GM21381 (cell line): ENCODE data around the gene MTF1.

Source experiments
- ATAC-seq: cut with Tn5 transposase; IDR thresholded peaks from one replicate; pipeline ENCODE4 v1.9.1; 2021; ENCODE audit warnings: mild to moderate bottlenecking, moderate library complexity; ENCODE audit not compliant: unreplicated experiment

MTF1 gene

DNA sequence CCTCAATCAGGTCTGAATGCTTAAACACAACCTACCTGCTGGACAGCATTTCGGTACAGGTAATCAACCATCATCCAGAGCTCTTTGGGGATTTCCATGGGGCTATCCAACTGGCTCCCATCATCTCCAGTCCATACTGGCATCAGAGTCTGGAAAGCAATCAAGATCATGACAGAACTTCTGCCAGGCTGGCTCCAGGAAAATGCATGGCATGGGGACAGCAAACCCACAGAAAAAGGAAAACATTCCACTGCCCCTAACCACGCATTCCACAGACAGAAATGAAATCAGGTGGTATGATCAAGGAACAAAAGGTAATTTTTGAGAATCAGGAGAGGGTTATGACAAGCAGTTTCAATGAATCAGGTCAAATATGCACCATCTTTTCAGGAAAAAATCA, 9.1 kb upstream of the MTF1 start:
- no peak for ATAC-seq

DNA sequence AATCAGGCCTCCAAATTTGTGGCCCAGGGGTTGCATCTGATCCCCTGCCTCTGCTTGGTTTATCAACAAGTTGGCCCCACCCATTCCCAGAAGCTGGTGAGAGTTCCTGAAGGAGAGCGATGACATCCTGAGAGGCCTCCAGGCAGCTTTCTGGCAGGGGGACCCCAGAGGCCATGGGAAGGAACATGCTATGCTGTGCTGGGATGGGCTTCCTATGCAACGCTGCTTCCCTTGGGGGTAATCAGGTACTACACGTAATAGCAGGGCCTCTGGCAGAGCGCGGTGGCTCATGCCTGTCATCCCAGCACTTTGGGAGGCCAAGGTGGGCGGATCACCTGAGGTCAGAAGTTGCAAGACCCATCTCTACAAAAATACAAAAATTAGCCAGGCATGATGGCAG, 8.4 kb upstream of the MTF1 start:
- ATAC-seq: no peak

DNA sequence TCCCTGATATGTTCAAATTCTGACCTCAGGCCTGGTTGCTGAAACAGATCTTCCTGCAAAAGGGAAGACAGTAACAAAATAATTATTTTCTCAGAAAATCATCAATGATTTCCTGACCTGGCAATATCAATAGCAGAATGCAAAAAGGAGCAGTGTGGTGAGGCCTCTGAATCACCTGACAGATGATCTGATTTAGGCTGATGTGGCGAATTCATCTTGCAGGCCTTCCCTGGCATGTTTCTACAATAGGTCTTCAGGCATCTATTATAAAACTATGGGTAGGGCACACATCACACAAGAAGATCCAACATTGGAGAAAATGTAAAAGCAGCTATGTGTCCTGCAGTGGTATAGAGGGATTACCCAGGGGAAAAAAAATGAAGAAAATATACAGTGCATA, 7.1 kb upstream of the MTF1 start:
- no peak for ATAC-seq

DNA sequence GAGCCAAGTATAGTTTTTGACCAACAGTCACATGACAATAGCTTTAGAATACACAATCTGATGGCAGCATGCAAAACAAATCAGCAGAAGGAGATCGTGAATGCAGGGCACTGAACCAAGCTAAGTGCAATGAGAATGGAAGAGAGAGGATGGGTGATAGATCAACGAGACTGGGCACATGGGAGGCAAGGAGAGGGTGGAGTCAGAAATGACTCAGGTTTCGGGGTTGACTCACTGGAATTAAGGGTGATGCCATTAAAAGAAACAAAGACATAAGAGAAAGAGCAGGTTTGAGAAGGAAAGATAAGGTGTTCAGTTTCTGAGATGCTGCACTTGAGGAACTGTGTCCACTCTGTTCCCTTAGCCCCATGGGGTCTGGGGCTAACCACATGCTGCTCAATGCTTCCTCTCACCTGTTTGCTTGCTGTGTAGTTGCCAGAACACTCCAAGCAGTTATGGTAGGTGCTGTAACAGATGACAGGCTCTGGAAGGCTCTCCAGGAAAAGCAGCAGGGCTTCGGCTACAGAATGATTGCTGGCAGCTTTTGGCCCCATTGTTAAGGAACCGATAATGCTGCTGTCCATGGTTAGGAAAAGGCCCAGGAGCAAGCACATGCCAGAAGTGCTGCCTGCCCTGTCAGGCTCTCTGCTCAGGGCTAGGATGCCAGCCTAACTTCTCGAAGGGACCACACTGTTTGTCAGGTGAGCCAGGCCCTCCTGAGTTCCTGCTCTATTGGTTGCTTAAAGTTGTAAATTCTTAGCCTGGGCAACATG, 6.1 kb upstream of the MTF1 start:
- ATAC-seq: no peak

DNA sequence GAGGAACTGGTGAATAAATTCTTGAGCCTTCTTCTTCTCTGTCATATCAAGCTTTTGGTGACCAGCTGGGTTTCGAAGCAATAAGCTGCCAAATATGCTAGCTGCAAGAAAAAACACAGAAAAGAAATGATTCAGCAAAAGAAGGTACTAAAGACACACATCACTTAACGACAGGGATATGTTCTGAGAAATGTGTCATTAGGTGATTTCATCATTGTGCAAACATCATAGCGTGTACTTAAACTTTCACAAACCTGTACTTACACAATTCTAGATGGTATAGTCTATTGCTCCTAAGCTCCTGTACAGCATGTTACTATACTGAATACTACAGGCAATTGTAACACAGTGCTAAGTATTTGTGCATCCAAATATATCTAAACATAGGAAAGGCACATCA, 2.9 kb upstream of the MTF1 start:
- ATAC-seq: no peak

DNA sequence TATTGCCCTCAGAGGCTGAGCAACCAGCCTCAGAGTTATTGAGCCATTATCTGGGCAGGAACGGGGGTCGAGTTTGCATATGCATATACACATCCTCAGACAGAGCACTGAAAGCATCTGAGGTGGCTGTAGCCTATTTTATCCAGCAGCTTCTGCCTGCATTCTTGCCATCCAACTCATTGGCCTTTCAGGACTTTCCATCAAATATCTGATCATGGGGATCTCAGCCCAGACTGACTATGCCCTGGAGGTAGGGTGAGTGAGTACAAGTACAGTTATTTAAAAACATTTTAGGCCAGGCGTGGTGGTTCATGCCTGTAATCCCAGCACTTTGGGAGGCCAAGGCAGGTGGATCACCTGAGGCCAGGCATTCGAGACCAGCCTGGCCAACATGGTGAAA, 1.8 kb upstream of the MTF1 start:
- no peak for ATAC-seq

DNA sequence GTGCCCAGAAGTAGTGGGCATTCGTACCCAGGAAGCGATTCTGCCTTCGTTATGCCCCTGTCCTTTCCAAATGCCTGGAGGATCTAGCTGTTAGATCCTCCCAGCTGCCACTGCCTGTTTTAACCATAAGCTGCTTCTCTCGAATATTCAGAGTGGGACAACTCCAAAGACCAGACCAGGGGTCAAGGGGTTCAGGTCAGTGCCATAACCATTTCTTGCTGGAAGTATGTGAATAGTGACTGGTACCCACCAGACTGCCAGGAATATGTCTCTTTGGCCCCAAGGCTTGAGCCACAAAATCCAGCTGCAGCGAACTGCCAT, 914 bp upstream of the MTF1 start:
- no peak for ATAC-seq

DNA sequence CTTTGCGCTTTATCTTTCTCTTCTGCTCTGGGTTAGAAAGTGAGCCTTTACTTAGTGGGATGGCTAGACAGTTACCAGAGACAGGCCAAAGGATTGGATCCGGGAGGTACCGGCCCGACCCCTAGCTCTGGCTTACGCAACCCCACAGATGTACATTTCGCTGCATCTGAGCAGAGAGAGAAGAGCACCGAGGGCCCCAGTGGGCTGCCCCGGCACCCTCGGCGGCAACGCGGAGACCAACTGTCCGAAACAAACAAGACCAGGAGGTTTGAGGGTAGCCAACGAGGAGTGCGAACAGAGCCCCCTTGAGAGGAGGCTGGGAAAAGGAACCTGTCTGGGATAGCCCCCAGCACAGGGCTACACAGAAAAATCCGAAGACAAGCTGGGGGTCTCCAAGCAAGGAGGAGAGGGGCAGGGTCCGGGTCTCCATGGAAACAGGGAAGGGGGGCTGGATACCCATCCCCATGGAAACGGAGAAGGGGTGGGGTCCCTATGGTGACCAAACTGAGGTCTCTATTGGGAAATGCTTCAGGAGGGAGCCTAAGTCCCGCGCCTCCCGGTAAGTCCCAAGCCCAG, 373 bp downstream of the MTF1 start:
- no peak for ATAC-seq

DNA sequence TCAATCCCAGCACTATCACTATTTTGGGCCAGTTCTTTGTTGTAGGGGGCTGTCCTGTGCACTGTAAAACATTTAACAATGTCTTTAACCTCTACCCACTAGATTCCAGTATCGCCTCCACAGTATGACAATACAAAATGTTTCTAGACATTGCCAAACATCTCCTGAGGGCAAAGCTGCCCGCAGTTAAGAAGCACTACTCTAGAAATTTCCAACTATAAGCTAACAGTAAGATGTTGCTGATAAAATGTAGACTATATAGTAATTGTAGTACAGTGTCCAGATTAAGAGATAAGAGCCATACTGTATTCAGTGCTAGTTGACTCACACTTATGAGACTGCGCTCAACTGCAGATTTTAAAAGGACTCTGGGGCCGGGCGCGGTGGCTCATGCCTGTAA, 5.0 kb downstream of the MTF1 start:
- no peak for ATAC-seq

DNA sequence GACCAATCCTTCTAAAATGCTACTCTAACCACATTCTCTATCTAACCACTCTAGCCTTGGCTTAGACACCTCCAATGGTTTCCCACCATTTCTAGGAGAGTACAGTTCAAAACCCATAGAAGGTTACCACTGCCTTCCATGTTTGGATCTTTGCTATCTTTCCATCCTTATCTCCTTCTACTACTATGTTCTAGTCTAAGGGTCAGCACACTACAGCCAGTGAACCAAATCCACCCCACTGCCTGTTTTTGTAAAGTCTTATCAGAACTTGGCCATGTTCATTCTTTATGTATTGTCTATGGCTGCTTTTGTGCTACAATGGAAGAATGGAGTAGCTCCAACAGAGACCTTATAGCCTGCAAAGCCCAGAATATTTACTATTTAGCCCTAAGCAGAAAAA, 6.2 kb downstream of the MTF1 start:
- ATAC-seq: no peak

DNA sequence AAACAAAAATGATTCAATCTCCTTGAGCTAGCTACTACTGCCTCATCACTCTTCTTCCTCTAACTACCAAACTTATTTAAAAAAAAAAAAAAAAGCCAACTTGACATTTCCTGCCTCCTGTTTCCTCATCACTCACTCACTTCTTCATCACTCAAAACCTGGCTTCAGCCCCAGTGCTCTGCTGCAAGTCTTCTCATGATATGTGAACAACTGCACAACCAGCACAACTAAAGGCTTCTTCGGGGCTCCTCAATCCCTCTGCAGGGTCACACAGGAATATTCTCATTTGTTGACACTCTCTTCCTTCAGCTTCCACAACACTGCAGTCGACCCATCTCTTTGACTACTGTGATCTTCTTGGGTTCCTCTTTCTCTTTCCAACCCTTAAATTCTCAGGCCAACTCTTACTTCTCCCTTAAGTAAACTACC, 7.6 kb downstream of the MTF1 start:
- no peak for ATAC-seq

DNA sequence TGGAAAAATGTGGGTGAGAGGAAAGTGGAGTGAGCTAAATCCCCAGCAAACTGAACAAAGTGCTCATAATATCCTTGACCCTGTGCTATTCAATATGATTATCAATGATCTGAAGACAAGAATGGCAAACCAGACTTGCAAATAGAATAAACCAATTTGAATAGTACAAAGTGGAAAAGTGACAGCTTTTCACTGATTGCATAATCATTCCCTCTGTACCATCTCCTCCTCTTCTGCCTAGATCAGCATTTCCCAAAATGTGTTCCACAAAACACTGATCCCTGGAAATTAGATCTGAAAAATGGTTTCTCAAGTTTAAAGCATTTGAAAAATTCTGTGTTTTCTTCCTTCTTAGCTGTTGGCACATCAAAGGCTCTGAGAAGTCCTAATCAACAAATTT, 8.1 kb downstream of the MTF1 start:
- no peak for ATAC-seq

DNA sequence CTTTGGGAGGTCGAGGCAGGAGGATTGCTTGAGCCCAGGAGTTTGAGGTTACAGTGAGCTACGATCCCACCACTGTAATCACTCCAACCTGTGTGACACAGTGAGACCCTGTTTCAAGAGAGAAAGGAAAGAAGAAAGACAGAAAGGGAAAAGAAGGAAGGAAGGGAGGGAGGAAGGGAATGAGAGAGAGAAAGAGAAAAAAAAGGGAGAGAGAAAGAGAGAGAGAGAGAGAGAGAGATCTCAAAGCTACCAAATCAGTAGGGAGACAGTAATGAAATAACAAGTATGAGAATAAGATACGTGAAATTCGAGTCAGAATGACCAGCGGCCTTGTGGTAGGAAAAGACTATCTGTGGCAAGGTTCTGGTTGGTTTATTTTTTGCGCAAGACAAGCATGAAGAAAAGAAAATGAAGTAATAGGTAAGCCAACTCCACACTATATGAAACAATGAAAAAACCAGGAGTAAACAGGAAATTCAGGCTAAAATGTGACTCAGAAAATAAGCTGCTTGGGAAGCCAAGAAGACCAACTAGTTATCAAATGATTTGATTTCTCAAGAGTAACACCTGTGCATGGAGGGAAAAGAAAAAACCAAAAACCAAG, 8.9 kb downstream of the MTF1 start:
- ATAC-seq: no peak

DNA sequence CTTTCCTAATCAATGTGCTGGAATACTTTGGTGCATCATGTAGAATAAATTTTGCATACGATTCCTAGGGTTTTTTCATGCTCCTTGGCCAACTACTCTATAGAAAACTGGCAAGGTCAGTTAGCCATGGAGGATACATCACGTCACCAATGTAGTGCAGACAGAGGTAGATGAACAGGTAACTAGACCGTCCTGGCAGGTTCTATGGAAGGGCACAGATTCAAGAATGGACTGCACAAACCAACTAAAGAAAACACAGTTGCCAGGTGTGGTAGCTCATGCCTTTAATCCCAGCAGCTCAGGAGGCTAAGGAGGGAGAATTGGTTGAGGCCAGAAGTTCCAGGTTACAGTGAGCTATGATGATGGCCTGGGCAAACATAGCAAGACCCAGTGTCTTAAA, 9.9 kb downstream of the MTF1 start:
- ATAC-seq: no peak

DNA sequence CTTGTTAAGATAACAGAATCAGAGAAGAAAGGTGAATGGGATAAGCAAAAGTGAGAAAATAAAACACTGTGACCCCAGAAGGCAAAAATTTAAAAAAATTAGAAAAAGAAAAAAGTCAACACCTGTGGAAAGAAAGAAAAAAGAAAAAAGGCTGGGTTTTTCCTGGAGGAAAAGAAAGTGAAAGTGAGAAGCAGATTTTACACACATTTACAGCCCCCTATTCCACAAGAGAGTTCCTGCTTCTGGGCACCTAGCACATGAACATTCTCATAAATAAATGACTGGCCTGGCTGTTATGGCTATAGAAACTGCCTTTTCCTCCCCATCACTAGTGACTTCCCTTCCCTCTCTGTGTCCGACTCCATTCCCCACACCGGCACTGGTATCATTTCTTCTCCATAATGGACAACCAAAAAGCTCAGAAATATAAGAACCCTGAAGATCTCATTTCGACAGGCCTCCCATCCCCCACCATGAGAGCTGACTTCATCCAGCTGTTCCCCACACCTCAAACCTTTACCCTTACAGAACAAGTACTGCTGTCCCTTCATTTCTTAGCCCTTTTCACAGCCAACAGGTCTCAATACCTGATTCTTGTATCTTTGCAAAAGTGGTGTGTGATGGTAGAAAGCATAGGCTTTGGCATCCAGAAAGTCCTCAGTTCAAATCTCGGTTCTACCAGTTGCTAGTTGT, 12.6 kb downstream of the MTF1 start:
- ATAC-seq: no peak

DNA sequence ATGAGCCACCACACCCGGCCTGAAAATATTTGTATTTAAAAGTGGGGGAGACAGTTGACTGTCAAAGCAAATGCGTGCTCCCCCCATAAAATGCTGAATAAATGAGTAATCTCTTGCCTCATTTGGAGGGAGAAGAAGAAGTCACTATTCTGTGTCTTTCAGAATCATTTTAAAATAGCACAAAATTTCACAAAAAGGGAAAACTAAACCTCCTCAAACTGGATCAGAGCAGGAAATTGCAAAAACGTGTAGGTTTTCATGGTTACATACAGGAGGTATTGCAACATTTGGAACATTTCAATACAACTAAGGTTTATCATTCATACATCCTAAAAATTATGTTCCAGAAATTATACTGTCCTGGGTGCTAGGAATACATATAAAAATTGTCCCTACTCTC, 13.6 kb downstream of the MTF1 start:
- no peak for ATAC-seq

DNA sequence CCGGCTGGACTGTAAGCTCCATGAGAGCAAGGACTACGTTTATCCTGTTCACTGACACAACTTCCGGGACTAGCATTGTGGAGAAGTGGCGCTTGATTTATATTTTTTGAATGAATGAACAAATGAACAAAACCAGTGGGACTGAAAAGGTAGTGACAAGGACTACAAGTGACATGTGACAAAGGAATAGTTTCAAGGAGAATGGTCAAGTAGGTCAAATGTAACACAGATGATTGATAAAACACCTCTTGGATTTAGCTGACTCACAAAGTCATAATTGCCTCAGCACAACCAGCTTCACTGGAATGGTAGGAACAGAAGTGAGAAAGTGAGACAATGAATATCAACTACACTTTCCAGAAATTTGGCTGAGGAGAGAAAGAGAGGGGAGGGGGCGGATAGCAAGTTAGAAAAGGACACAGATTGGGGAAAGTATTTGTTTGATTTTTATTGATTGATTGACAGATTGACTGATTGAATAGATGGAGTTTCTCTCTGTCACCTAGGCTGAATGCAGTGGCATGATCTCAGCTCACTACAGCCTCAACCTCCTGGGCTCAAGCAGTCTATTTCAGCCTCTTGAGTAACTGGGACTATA, 14.2 kb downstream of the MTF1 start:
- ATAC-seq: no peak

DNA sequence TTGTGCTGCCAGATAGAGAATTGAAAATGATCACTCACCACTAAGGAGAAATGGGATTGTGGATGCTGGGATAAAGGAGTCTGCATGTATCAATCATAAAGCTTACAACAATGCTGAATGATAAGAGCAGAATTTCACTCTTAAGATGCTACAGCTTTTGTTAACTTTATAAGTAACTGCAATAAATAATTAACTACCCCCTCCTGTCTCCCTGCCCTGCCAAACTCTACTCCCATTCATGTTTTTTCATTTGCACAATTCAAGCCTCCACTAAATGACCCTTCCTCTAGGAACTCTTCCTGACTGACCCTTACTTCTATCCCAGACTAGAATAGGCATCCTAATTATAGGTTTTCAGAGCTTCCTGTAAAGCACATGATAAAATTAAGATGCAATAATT, 14.9 kb downstream of the MTF1 start:
- no peak for ATAC-seq

DNA sequence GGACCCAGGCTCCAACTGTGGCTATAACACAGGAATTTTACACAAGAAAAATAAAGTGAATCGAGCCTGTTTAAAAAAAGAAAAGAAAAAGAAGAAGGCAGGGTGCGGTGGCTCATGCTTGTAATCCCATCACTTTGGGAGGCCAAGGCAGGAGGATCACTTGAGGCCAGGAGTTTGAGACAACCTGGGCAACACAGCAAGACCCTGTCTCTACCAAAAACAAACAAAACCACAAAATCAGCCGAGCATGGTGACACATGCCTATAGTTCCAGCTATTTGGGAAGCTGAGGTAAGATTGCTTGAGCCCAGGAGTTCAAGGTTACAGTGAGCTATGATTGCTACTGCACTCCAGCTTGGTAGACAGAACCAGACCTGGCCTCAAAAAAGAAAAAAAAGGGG, 17.7 kb downstream of the MTF1 start:
- ATAC-seq: no peak

DNA sequence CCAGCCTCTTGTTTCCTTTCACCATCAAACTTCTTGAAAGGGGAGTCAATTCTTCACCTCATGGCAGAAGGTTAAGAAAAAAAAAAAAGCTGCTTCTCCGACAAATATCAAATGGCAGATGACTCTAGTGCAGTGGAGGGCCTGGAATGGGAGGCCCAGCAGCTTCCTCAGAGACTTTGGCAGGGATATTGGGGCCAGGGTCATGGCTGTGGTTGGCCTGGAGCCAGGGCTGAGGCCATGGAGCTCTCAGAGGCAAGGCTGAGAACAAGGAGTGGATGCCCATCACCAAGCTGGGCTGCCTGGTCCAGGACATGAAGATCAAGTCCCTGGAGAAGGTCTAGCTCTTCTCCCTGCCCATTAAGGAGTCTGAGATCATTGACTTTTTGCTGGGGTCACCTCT, 18.7 kb downstream of the MTF1 start:
- ATAC-seq: no peak

DNA sequence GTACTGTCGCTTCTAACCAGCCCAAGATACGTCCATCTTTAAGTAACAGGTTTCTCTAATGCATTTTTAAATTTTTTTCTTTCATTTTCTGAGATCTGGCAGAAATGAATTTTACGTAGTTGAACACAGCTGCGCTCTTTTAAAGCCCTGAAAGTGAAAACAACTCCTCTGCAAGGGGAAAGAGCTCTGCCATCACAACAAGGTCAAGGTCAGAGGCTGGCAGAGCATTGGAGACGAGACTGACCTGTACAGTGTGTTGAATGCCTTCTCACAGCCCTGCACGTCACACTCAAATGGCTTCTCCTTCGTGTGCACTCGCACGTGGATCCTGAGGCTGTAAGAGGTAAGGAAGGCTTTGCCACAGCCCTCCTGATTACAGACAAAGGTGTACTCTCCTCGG, 19.7 kb downstream of the MTF1 start:
- no peak for ATAC-seq

DNA sequence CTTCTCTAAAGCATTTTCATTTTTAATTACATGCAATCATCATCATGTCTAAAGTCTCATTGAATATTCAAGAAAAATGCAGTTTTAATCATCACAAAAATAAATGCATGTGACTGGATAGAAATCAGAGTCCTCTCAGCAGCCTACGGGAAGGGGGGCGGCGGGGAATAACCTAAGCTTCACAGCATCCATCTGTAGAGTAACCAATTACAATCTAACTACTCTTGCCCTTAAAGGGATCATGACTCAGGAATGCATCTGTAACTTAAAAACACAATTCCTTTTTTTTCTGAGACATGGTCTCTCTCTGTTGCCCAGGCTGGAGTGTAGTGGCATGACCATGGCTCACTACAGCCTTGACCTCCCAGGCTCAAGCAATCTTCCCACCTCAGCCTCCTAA, 22.6 kb downstream of the MTF1 start:
- ATAC-seq: no peak
